Measurements from ENCODE around the gene RYR2. TPM values are rescaled to one million over a fixed set of nuclear protein-coding genes. Genes with fewer than 3 reads are reported as not detected.

Gene RYR2
- total RNA-seq, 4 donors from 2014 or later = 0.16 to 1.4 (median 0.60) TPM

- TF ChIP-seq, protein P1, sequence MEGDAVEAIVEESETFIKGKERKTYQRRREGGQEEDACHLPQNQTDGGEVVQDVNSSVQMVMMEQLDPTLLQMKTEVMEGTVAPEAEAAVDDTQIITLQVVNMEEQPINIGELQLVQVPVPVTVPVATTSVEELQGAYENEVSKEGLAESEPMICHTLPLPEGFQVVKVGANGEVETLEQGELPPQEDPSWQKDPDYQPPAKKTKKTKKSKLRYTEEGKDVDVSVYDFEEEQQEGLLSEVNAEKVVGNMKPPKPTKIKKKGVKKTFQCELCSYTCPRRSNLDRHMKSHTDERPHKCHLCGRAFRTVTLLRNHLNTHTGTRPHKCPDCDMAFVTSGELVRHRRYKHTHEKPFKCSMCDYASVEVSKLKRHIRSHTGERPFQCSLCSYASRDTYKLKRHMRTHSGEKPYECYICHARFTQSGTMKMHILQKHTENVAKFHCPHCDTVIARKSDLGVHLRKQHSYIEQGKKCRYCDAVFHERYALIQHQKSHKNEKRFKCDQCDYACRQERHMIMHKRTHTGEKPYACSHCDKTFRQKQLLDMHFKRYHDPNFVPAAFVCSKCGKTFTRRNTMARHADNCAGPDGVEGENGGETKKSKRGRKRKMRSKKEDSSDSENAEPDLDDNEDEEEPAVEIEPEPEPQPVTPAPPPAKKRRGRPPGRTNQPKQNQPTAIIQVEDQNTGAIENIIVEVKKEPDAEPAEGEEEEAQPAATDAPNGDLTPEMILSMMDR (IDR thresholded peaks at IDR 0.05; ENCODE audit: low read depth) = no peak
Observed at GRCh38 chr1:237634922-237635321, 592.9 kb downstream of the RYR2 start.

DNA sequence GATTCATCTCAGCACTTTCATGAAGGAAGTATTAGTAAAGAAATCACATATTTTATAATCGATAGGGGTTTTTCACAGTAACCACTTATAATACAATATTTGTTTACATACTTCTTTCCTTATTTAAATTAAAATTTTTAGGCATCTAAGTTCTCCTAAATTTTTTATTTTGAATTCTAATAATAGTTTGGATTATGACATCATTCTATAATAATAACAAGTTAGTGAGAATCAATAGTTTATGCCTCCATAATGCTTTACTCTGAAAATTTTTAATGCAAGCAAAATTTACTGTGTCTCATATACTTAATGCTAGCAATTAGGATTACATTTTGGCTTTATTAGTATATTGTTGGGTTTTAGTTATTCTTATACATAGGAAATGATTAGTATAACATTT, 596.6 kb downstream of the RYR2 start:
- TF ChIP-seq, protein P1 (IDR thresholded peaks at IDR 0.05; ENCODE audit: low read depth) = no peak

- TF ChIP-seq, protein P1 (IDR thresholded peaks at IDR 0.05; ENCODE audit: low read depth) = no peak
Observed at GRCh38 chr1:237640011-237640671, 598.2 kb downstream of the RYR2 start.

- TF ChIP-seq, protein P1 (IDR thresholded peaks at IDR 0.05; ENCODE audit: low read depth) = no peak
Observed at GRCh38 chr1:237640966-237641365, 599.0 kb downstream of the RYR2 start.

DNA sequence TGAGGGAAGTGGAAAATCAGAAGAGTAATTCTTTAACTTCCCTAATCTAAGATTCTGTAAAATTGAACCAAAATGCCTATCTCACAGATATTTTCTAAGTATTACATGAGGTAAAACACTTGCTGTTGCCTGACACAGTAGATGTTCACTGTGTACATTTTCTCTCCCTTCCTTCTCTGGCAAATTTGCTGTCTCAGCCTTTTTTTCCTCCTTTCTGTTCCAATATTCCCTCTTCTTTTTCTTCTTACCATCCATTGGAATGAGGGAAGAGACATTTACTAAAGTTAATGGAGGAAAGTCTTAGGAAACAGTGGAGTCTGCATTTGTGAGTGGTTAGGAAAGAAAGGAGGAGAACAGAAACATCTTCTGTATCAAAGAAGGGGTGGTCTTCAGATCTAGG, 608.8 kb downstream of the RYR2 start:
- TF ChIP-seq, protein P1 (IDR thresholded peaks at IDR 0.05; ENCODE audit: low read depth) = no peak

DNA sequence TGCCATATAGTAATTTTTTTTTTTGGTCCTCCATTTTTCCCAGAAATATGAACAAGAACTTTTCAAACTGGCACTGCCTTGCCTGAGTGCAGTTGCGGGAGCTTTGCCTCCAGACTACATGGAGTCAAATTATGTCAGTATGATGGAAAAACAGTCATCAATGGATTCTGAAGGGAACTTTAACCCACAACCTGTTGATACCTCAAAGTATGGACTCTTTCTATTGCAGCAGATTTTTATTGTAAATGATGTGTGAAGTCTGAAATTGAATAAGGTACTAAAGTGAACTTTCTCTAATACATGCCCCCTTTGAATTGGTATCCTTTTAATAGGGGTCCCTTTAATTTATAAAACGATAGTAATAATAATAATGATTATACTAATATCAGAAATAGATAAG, 613.8 kb downstream of the RYR2 start:
- TF ChIP-seq, protein P1 (IDR thresholded peaks at IDR 0.05; ENCODE audit: low read depth) = no peak

- TF ChIP-seq, protein P1 (IDR thresholded peaks at IDR 0.05; ENCODE audit: low read depth) = no peak
Observed at GRCh38 chr1:237664348-237664747, 622.4 kb downstream of the RYR2 start.
